Small intestine (tissue), 7 donors: Measurements from ENCODE around the gene KPNA6. TPM values are rescaled to one million over a fixed set of nuclear protein-coding genes. Genes with fewer than 3 reads are reported as not detected.
"Not testable (repeated sequence)": the region's sequence is repeated elsewhere in the genome, so short reads cannot be mapped to it uniquely, and the experiment has no call there.

Experiments
- DNase-seq, 2 donors: peaks; one replicate each; pipeline versions ENCODE4 v3.0.0 to v3.0.0-alpha.2; 2013
- FAIRE-seq: peaks from 2 replicates; lab custom pipeline; 2012; peaks lifted over from hg19 to GRCh38; lab: Jason Lieb, UNC
- H3K27ac ChIP-seq, 3 donors: one replicate each; pipeline ENCODE4 v1.5.1; 2013; ENCODE audit warnings: low read length in 2 of 3, mild to moderate bottlenecking in 2 of 3, control low read depth in 1 of 3, inconsistent platforms in 1 of 3, low read depth in 1 of 3, moderate library complexity in 1 of 3
- H3K27me3 ChIP-seq, 3 donors: one replicate each; pipeline ENCODE4 v1.6.1; 2013; ENCODE audit warnings: low read length in 3 of 3, inconsistent platforms in 1 of 3; ENCODE audit not compliant: control insufficient read depth in 3 of 3, insufficient read depth in 3 of 3
- H3K36me3 ChIP-seq, 3 donors: one replicate each; pipeline ENCODE4 v1.6.1; 2013; ENCODE audit warnings: low read length in 3 of 3, inconsistent platforms in 1 of 3, low read depth in 1 of 3, mild to moderate bottlenecking in 1 of 3, moderate library complexity in 1 of 3; ENCODE audit not compliant: control insufficient read depth in 3 of 3, insufficient read depth in 2 of 3
- H3K4me1 ChIP-seq, 3 donors: one replicate each; pipeline ENCODE4 v1.6.1; 2013; ENCODE audit warnings: low read length in 2 of 3, inconsistent platforms in 1 of 3, low read depth in 1 of 3, mild to moderate bottlenecking in 1 of 3, moderate library complexity in 1 of 3; ENCODE audit not compliant: control insufficient read depth in 3 of 3, insufficient read depth in 2 of 3
- H3K4me3 ChIP-seq, 3 donors: one replicate each; pipeline ENCODE4 v1.5.1; 2013; ENCODE audit warnings: low read length in 3 of 3, control low read depth in 1 of 3, inconsistent platforms in 1 of 3, low read depth in 1 of 3, mild to moderate bottlenecking in 1 of 3, moderate library complexity in 1 of 3
- H3K9me3 ChIP-seq, 2 donors: one replicate each; pipeline ENCODE4 v1.6.1; 2013; ENCODE audit warnings: low read depth in 1 of 2, low read length in 1 of 2; ENCODE audit not compliant: control insufficient read depth in 2 of 2, insufficient read depth in 1 of 2
- whole genome bisulfite sequencing, 3 donors: extraction: QIAGEN DNeasy Blood & Tissue Kit; methylation state at CpG; one replicate each; pipeline ENCODE4 v1.1.7; 2013; 5-methylcytosine and 5-hydroxymethylcytosine counted together
- polyA plus RNA-seq, 4 donors: library from polyadenylated mRNA; stranded (reverse) in 3 of 4; unstranded in 1 of 4; fragments of 200-250 nt in 3 of 4; fragments of 120-200 nt in 1 of 4; gene quantifications; one replicate each; pipeline versions ENCODE4 v1.2.1 to v1.2.3, GENCODE V29; 2013
- donor health status: healthy with polysubstance abuse.
- donor health status: control.
- donor health status: control.
- donor health status: Bipolar disorder and iron deficiency.
- donor health status: healthy.

The KPNA6 gene
- polyA plus RNA-seq, 4 donors: 5.4 to 25.6 (median 9.1) TPM

DNA sequence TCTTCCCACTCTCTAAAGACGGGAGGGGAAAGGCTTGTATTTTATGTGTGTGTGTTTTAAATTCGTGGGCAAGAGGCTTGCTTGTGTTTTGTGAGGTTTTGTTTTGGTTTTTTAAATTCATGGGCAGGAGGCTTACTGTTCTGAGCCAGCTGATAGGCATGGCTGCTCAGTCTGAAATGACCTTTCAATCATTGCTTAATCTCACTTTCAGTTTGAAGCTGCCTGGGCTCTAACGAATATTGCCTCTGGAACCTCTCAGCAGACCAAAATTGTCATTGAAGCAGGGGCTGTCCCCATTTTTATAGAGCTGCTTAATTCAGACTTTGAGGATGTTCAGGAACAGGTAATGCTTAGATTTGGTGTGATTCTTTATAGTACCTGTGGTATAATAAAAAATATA is 51.3 kb downstream of the KPNA6 start:
- Histone ChIP-seq H3K36me3 (peaks cover 23 to 42% (median 25%) of the 10 kb centered on the region in 3 donors), H3K4me3 (no peak overlapping the region), H3K4me1 (no peaks in the 10 kb centered on the region), H3K27me3 (no peaks in the 10 kb centered on the region), H3K27ac (no peak overlapping the region), H3K9me3 (no peaks in the 10 kb centered on the region)
- WGBS, 3 donors: 42 to 73% (median 54%) methylated on average over 3 of the region's 3 CpGs
- DNase-seq: no peak
- no peak for FAIRE-seq

DNA sequence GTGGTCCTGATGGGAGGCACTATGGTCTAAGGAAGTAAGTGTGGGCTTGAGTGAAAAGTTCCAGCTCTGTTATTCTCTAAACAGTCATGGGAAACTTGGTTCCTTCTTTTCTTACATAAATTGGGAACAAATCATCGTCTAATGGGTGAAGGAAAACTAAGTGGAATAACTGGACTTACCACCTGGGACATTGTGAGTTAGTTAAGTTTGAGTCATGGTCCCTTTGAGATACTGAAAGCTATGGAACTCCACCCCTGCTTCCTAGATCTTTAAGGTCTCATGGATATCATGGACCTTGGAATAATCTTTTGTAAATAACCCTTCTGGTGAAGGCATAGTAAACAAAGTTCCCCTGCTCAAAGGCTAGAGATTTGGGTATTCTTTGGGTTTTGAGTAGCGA is 55.5 kb downstream of the KPNA6 start:
- no peak for FAIRE-seq
- Histone ChIP-seq H3K9me3 (no peaks in the 10 kb centered on the region), H3K36me3 (peaks cover 18 to 63% (median 29%) of the 10 kb centered on the region in 3 donors), H3K27me3 (no peaks in the 10 kb centered on the region), H3K4me1 (no peaks in the 10 kb centered on the region), H3K27ac (no peak overlapping the region), H3K4me3 (no peak overlapping the region)
- DNase-seq: no peak
- WGBS, 3 donors: 87 to 93% (median 89%) methylated on average over 2 of the region's 2 CpGs

DNA sequence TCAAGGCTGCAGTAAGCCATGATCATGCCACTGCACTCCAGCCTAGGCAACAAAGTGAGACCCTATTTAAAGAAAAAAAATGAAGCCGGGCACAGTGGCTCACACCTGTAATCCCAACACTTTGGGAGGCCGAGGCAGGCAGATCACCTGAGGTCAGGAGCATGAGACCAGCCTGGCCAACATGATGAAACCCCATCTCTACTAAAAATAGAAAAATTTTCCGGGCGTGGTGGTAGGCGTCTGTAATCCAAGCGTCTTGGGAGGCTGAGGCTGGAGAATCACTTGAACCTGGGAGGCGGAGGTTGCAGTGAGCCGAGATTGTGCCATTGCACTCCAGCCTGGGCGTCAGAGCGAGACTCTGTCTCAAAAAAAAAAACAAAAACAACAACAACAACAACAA is 57.8 kb downstream of the KPNA6 start:
- not testable (repeated sequence) for FAIRE-seq, H3K27me3 ChIP-seq, H3K27ac ChIP-seq, DNase-seq, H3K9me3 ChIP-seq, H3K4me3 ChIP-seq, H3K4me1 ChIP-seq
- WGBS, 3 donors: 94 to 98% (median 97%) methylated on average over 10 of the region's 10 CpGs
- peaks cover 12 to 64% (median 31%) of the 10 kb centered on the region in 3 donors for H3K36me3 ChIP-seq

DNA sequence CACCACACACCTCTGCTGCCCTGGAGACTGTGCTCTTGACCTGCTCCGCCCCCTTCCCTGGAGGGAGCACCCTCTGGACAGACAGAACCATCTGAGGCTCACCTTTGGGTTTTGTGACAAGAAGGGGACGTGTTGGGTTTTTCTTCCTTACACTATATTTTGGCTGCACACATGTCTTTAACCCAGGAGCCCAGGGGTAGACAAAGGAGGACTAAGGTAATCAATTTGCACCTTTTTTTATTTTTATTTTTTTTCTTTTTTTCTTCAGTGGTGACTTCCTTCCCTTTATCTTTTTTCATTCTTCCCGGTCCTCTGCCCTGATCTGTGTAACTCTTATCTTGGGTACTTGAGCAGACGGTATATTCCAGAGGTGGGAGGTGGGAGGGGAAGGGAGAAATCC is 63.1 kb downstream of the KPNA6 start:
- peaks cover 0 to 13% (median 0%) of the 10 kb centered on the region in 3 donors for H3K4me1 ChIP-seq
- H3K27me3 ChIP-seq: no peaks in the 10 kb centered on the region
- H3K9me3 ChIP-seq: no peaks in the 10 kb centered on the region
- 76 to 83% (median 82%) methylated on average over 4 of the region's 4 CpGs for WGBS, 3 donors
- H3K36me3 ChIP-seq: peaks cover 22 to 63% (median 32%) of the 10 kb centered on the region in 3 donors
- no peak overlapping the region for H3K27ac ChIP-seq
- FAIRE-seq: no peak
- DNase-seq: no peak
- H3K4me3 ChIP-seq: no peak overlapping the region

DNA sequence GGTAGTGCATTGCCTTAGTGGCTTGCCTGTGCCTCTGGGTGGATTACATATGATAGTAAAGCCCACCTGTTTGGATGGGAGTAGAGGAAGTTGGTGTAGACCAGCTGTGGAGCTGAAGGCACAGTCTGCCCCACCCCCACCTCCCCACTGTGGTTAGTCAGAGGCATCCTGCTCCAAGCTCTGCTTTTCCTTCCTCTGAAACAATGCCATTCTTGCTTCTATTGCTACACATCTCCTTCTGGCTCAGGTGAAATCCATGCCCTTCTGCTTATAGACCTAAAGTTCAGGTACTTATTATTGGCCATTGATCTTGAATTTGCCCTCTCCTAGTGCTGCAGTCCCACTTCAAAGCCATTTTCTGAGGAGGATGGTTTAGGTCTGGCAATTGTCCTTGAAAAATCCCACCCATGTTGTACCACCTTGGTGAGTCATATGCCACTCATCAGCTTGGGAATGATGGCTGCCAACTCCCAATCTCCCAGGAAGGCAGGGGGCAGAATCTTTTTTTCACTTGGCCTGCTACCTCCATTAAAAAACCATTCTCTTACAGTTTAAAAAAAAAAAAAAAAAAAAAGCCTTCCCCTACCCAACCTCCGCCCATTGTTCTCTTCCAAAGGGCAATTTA is 64.9 kb downstream of the KPNA6 start:
- H3K36me3 ChIP-seq: peaks cover 22 to 48% (median 24%) of the 10 kb centered on the region in 3 donors
- DNase-seq: no peak
- no peak overlapping the region for H3K4me3 ChIP-seq
- WGBS, 3 donors: 82 to 96% (median 95%) methylated on average over 1 of the region's 1 CpG
- no peaks in the 10 kb centered on the region for H3K27me3 ChIP-seq
- H3K27ac ChIP-seq: no peak overlapping the region
- FAIRE-seq: no peak
- H3K4me1 ChIP-seq: peaks cover 0 to 13% (median 0%) of the 10 kb centered on the region in 3 donors
- H3K9me3 ChIP-seq: no peaks in the 10 kb centered on the region

DNA sequence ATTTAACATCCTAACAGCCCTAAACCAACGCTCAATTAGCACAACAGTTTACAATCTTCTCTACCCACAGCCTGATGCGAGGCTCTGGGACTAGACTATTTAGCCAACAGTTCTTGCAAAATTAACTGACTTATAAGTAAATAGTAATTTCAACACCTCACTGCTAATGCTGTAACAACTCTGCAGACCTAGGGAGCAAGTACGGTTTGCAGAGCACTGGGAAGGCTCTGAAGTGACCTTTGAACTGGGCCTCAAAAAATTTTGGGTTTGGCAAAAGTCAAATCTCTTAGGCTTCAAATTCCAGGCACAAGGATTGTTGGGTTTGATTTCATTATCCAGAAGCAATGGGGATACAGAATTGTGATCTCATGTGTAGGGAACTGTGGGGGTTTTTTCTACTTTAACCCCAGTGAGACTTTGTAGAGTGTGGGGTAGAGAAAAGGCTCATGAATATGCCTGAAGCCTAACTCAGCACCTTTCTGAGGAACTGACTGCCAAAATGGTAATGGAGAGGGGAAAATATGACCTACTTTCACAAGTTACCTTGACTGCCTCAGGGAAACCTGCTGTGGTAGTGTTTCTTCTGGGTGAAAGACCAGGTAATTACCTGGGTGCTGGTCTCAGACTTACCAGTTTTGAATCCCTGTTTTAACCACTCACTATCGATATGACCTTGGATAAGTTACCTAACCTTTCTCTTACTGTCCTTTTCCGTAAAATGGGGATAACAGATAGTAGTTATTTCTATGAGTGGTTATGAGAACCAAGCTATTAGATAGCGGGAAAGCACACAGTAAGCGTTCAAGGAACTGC is 70.7 kb downstream of the KPNA6 start:
- H3K4me1 ChIP-seq: peaks cover 2 to 27% (median 6%) of the 10 kb centered on the region in 3 donors
- no peaks in the 10 kb centered on the region for H3K9me3 ChIP-seq
- no peak for DNase-seq
- WGBS, 3 donors: 85 to 88% (median 86%) methylated on average over 7 of the region's 7 CpGs
- peak overlapping the region in 2 of 3 donors; percentile 98 to 99 for H3K27ac ChIP-seq
- peaks cover 0 to 40% (median 1%) of the 10 kb centered on the region in 3 donors for H3K36me3 ChIP-seq
- no peak for FAIRE-seq
- H3K27me3 ChIP-seq: no peaks in the 10 kb centered on the region
- H3K4me3 ChIP-seq: peak overlapping the region in 1 of 3 donors; percentile 69

DNA sequence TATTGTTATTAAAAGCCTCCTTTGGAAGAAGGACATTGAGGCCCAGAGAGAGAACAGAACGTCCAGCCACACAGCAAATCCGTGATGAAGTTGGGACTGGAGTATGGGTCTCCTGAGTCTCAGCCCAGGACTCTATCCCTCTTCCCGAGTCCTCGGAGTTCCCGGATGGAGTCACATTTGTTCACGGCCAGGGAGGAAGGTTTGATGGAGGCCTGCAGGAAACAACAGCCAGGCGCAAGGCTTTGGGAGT is 71.3 kb downstream of the KPNA6 start:
- Histone ChIP-seq H3K27ac (peak overlapping the region; percentile 84 to 99 (median 98)), H3K4me1 (peaks cover 2 to 25% (median 6%) of the 10 kb centered on the region in 3 donors), H3K36me3 (peaks cover 0 to 38% (median 2%) of the 10 kb centered on the region in 3 donors), H3K27me3 (no peaks in the 10 kb centered on the region), H3K4me3 (peak overlapping the region; percentile 66 to 88 (median 69)), H3K9me3 (no peaks in the 10 kb centered on the region)
- WGBS, 3 donors: 13 to 15% (median 15%) methylated on average over 7 of the region's 7 CpGs
- FAIRE-seq (no peak), DNase-seq (no peak)

DNA sequence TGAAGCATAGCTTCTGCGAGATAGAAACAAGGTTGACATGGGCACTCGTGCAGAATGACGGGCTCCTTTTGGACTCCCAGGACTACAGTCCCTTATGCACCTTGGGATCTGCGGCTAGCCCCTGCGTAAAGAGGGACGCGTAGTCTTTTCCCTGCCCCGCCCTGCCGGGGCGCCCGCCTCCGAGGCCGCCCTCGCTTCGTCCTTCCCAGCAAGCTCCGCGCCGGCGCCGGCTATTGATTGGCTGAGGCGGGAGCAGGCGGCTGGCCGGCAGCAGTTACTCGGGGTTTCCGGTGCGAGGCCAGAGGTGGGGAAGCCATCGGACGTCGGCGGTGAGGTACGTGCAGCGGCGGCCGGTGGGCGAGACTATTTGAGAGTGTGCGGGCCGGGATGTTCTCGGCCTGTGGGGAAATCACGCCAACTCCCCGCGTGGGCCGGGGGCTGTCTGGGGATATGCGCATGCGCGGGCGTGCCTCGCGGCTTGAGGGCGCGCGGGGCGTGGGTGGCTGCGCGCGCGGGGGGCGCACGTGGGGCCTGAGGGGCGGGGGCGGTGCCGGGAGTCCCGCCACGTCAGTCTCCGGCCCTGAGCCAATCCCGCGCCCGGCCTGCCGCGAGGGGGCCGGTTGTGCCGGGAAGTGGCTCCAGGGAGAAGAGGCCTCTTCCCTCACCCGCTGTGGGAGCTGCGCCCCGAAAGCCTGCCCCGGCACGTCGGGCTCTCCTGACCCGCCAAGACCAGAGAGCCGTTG is 71.8 kb downstream of the KPNA6 start, which contains the start of gene TXLNA:
TXLNA (plus strand) TSS at position 233 of the 743 bp plus-strand sequence. CDS start 671 bp downstream, outside the sequence.
- peak within 1 kb of the TSS; percentile 88 to 99 (median 98) for H3K27ac ChIP-seq
- peak; percentile 93 to 96 for DNase-seq
- H3K4me1 ChIP-seq: peaks cover 2 to 25% (median 6%) of the 10 kb centered on the region in 3 donors
- H3K36me3 ChIP-seq: peaks cover 0 to 40% (median 2%) of the 10 kb centered on the region in 3 donors
- H3K9me3 ChIP-seq: no peaks in the 10 kb centered on the region
- FAIRE-seq: no peak
- WGBS, 3 donors: 0 to 1% (median 0%) methylated on average over 54 to 79 of the region's 79 CpGs
- no peaks in the 10 kb centered on the region for H3K27me3 ChIP-seq
- H3K4me3 ChIP-seq: peak within 1 kb of the TSS; percentile 66 to 88 (median 69)
